MG63 (cell line): ENCODE measurements around the gene PSENEN. TPM values are rescaled to one million over a fixed set of nuclear protein-coding genes. Genes with fewer than 3 reads are reported as not detected.

Source experiments
- DNase-seq: peaks from one replicate; pipeline ENCODE4 v3.0.0-alpha.2; 2020
- H3K27me3 ChIP-seq: fragments of 250-450 bp; sonication (Bioruptor Pico); 2 replicates; pipeline ENCODE4 v1.5.1; 2020; ENCODE audit warnings: mild to moderate bottlenecking, moderate library complexity
- H3K36me3 ChIP-seq: fragments of 250-450 bp; sonication (Bioruptor Pico); 2 replicates; pipeline ENCODE4 v1.5.1; 2020; ENCODE audit warnings: mild to moderate bottlenecking, moderate library complexity
- H3K4me3 ChIP-seq: fragments of 250-450 bp; sonication (Bioruptor Pico); 2 replicates; pipeline ENCODE4 v1.5.1; 2020; ENCODE audit warnings: mild to moderate bottlenecking, moderate library complexity
- H3K9me3 ChIP-seq: fragments of 250-450 bp; sonication (Bioruptor Pico); 2 replicates; pipeline ENCODE4 v1.5.1; 2020; ENCODE audit warnings: mild to moderate bottlenecking, moderate library complexity
- total RNA-seq: library from RNA; depleted of rRNA; stranded (reverse); fragments of >200 nt; shearing (Covaris generic); gene quantifications from 2 replicates; pipeline ENCODE4 v1.2.3, GENCODE V29; 2014; ENCODE audit warnings: low replicate concordance

Gene PSENEN
- total RNA-seq, 1 experiment from 2014 or later = 76.2 TPM

GRCh38 chr19:35739275-35740107, 6.0 kb upstream of the PSENEN start:
- H3K4me3 ChIP-seq = peak overlapping the region; percentile 62
- DNase-seq = no peak
- no peaks in the 10 kb centered on the region for H3K27me3 ChIP-seq
- no peaks in the 10 kb centered on the region for H3K9me3 ChIP-seq
- peaks cover 45% of the 10 kb centered on the region for H3K36me3 ChIP-seq

- DNase-seq = no peak
- Histone ChIP-seq H3K36me3 (peaks cover 41% of the 10 kb centered on the region), H3K4me3 (peak overlapping the region; percentile 62), H3K27me3 (no peaks in the 10 kb centered on the region), H3K9me3 (no peaks in the 10 kb centered on the region)
Measured at GRCh38 chr19:35740108-35740422, 5.4 kb upstream of the PSENEN start.

GRCh38 chr19:35740423-35741202, 4.8 kb upstream of the PSENEN start:
- DNase-seq = peak; percentile 99
- Histone ChIP-seq H3K4me3 (peak overlapping the region; percentile 62), H3K9me3 (no peaks in the 10 kb centered on the region), H3K36me3 (peaks cover 40% of the 10 kb centered on the region), H3K27me3 (no peaks in the 10 kb centered on the region)

GRCh38 chr19:35741203-35741515, 4.3 kb upstream of the PSENEN start:
- Histone ChIP-seq H3K4me3 (peak overlapping the region; percentile 62), H3K36me3 (peaks cover 34% of the 10 kb centered on the region), H3K9me3 (no peaks in the 10 kb centered on the region), H3K27me3 (no peaks in the 10 kb centered on the region)
- no peak for DNase-seq

- H3K27me3 ChIP-seq = no peaks in the 10 kb centered on the region
- H3K4me3 ChIP-seq = no peak within 1 kb of the TSS
- H3K36me3 ChIP-seq = peaks cover 23% of the 10 kb centered on the region
- H3K9me3 ChIP-seq = no peaks in the 10 kb centered on the region
- no peak for DNase-seq
Measured at GRCh38 chr19:35742121-35742724, 3.2 kb upstream of the PSENEN start, which contains the start of gene IGFLR1. Gene IGFLR1, minus strand, starts transcription at chr19:35742452. Its CDS starts 1,272 bp downstream, at chr19:35741180.

GRCh38 chr19:35743640-35744429, 1.6 kb upstream of the PSENEN start:
- DNase-seq = no peak
- no peaks in the 10 kb centered on the region for H3K9me3 ChIP-seq
- H3K4me3 ChIP-seq = peak overlapping the region; percentile 87
- no peaks in the 10 kb centered on the region for H3K27me3 ChIP-seq
- peaks cover 7% of the 10 kb centered on the region for H3K36me3 ChIP-seq

- no peaks in the 10 kb centered on the region for H3K9me3 ChIP-seq
- peak; percentile 96 for DNase-seq
Measured at GRCh38 chr19:35744430-35745327, 772 bp upstream of the PSENEN start.

GRCh38 chr19:35746087-35746462, 624 bp downstream of the PSENEN start:
- no peaks in the 10 kb centered on the region for H3K9me3 ChIP-seq
- H3K27me3 ChIP-seq = no peaks in the 10 kb centered on the region
- H3K4me3 ChIP-seq = peak overlapping the region; percentile 87
- H3K36me3 ChIP-seq = peaks cover 4% of the 10 kb centered on the region; the same call in 1 of the 2 replicates
- DNase-seq = no peak

More at GRCh38 chr19:35744430-35745327, 772 bp upstream of the PSENEN start:
- H3K36me3 ChIP-seq = peaks cover 3% of the 10 kb centered on the region; the same call in 1 of the 2 replicates
- no peaks in the 10 kb centered on the region for H3K27me3 ChIP-seq
- H3K4me3 ChIP-seq = peak overlapping the region; percentile 87

- H3K36me3 ChIP-seq = peaks cover 9% of the 10 kb centered on the region; the same call in 1 of the 2 replicates
- H3K9me3 ChIP-seq = no peaks in the 10 kb centered on the region
- H3K4me3 ChIP-seq = peak overlapping the region; percentile 87
- DNase-seq = no peak
- H3K27me3 ChIP-seq = no peaks in the 10 kb centered on the region
Measured at GRCh38 chr19:35746531-35746930, 1.1 kb downstream of the PSENEN start.

GRCh38 chr19:35748106-35749020, 2.9 kb downstream of the PSENEN start, which contains the start of gene LIN37:
Gene LIN37, plus strand, starts transcription at chr19:35748576. Its CDS starts 149 bp downstream, at chr19:35748725.
- DNase-seq = peak; percentile 99
- Histone ChIP-seq H3K9me3 (no peaks in the 10 kb centered on the region), H3K4me3 (peak within 1 kb of the TSS; percentile 92), H3K36me3 (peaks cover 22% of the 10 kb centered on the region), H3K27me3 (no peaks in the 10 kb centered on the region)

GRCh38 chr19:35750167-35750566, 4.7 kb downstream of the PSENEN start:
- DNase-seq = no peak
- H3K27me3 ChIP-seq = no peaks in the 10 kb centered on the region
- no peaks in the 10 kb centered on the region for H3K9me3 ChIP-seq
- H3K4me3 ChIP-seq = no peak overlapping the region
- peaks cover 30% of the 10 kb centered on the region for H3K36me3 ChIP-seq

- peaks cover 30% of the 10 kb centered on the region for H3K36me3 ChIP-seq
- H3K4me3 ChIP-seq = no peak overlapping the region
- H3K27me3 ChIP-seq = no peaks in the 10 kb centered on the region
- no peak for DNase-seq
- H3K9me3 ChIP-seq = no peaks in the 10 kb centered on the region
Measured at GRCh38 chr19:35751839-35752745, 6.6 kb downstream of the PSENEN start.

- DNase-seq = no peak
- no peak overlapping the region for H3K4me3 ChIP-seq
- no peaks in the 10 kb centered on the region for H3K9me3 ChIP-seq
- H3K36me3 ChIP-seq = peaks cover 30% of the 10 kb centered on the region
- no peaks in the 10 kb centered on the region for H3K27me3 ChIP-seq
Measured at GRCh38 chr19:35752746-35753350, 7.4 kb downstream of the PSENEN start.
